RWPE2 (cell line): Measurements from ENCODE around the gene TMC6.

Experiments
- ATAC-seq: fragments of 200-7000 bp; cut with Tn5 transposase; 3 replicates; pipeline ENCODE4 v1.9.1; 2021; ENCODE audit warnings: low read depth
- DNase-seq: peaks from one replicate; pipeline ENCODE4 v3.0.0-alpha.2; 2020; ENCODE audit warnings: low spot score
- H3K27ac ChIP-seq: fragments of 450-650 bp; 2 replicates; pipeline ENCODE4 v1.5.1; 2017; ENCODE audit warnings: mild to moderate bottlenecking; ENCODE audit not compliant: poor library complexity, severe bottlenecking
- H3K27me3 ChIP-seq: fragments of 250-450 bp; sonication (Bioruptor Pico); 2 replicates; pipeline ENCODE4 v1.5.1; 2021; ENCODE audit warnings: mild to moderate bottlenecking, moderate library complexity; ENCODE audit not compliant: insufficient read depth, poor library complexity, severe bottlenecking
- H3K36me3 ChIP-seq: fragments of 250-450 bp; sonication (Bioruptor Pico); 2 replicates; pipeline ENCODE4 v1.5.1; 2020; ENCODE audit warnings: low read depth, mild to moderate bottlenecking, moderate library complexity
- H3K4me1 ChIP-seq: fragments of 250-450 bp; sonication (Bioruptor Pico); 2 replicates; pipeline ENCODE4 v1.5.1; 2021; ENCODE audit warnings: mild to moderate bottlenecking, moderate library complexity; ENCODE audit not compliant: insufficient read depth, poor library complexity, severe bottlenecking
- H3K4me3 ChIP-seq: fragments of 250-450 bp; sonication (Bioruptor Pico); 2 replicates; pipeline ENCODE4 v1.5.1; 2021; ENCODE audit warnings: mild to moderate bottlenecking, moderate library complexity; ENCODE audit not compliant: severe bottlenecking
- H3K9me3 ChIP-seq: fragments of 250-450 bp; sonication (Bioruptor Pico); 2 replicates; pipeline ENCODE4 v1.5.1; 2021; ENCODE audit warnings: mild to moderate bottlenecking, moderate library complexity; ENCODE audit not compliant: severe bottlenecking
- CTCF ChIP-seq: fragments of 450-650 bp; IDR thresholded peaks from one replicate; pipeline ENCODE4 v1.5.1; 2017; ENCODE audit warnings: mild to moderate bottlenecking, moderate library complexity; ENCODE audit not compliant: poor library complexity, severe bottlenecking

Gene TMC6, protein sequence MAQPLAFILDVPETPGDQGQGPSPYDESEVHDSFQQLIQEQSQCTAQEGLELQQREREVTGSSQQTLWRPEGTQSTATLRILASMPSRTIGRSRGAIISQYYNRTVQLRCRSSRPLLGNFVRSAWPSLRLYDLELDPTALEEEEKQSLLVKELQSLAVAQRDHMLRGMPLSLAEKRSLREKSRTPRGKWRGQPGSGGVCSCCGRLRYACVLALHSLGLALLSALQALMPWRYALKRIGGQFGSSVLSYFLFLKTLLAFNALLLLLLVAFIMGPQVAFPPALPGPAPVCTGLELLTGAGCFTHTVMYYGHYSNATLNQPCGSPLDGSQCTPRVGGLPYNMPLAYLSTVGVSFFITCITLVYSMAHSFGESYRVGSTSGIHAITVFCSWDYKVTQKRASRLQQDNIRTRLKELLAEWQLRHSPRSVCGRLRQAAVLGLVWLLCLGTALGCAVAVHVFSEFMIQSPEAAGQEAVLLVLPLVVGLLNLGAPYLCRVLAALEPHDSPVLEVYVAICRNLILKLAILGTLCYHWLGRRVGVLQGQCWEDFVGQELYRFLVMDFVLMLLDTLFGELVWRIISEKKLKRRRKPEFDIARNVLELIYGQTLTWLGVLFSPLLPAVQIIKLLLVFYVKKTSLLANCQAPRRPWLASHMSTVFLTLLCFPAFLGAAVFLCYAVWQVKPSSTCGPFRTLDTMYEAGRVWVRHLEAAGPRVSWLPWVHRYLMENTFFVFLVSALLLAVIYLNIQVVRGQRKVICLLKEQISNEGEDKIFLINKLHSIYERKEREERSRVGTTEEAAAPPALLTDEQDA

GRCh38 chr17:78128551-78129350, at the start of gene TMC6:
TSS of gene TMC6 (minus strand) at chr17:78128755. CDS start at chr17:78126832, 1,923 bp downstream.
- peak; percentile 65 for ATAC-seq
- Histone ChIP-seq H3K4me3 (peak within 1 kb of the TSS; percentile 62), H3K4me1 (peaks cover 11% of the 10 kb centered on the region), H3K27me3 (no peaks in the 10 kb centered on the region), H3K27ac (peak within 1 kb of the TSS; percentile 51), H3K36me3 (peaks cover 11% of the 10 kb centered on the region; the same call in 1 of the 2 replicates), H3K9me3 (no peaks in the 10 kb centered on the region)
- TF ChIP-seq CTCF = no peak
- no peak for DNase-seq

- Histone ChIP-seq H3K27me3 (no peaks in the 10 kb centered on the region), H3K36me3 (peaks cover 86% of the 10 kb centered on the region), H3K27ac (no peak overlapping the region), H3K9me3 (no peaks in the 10 kb centered on the region), H3K4me1 (peaks cover 7% of the 10 kb centered on the region), H3K4me3 (no peak overlapping the region)
- ATAC-seq (peak; percentile 49), DNase-seq (no peak)
- peak; percentile 86 for TF ChIP-seq CTCF
These were observed 48.0 kb upstream of the TMC6 start for GRCh38 chr17:78176548-78177025.

DNA sequence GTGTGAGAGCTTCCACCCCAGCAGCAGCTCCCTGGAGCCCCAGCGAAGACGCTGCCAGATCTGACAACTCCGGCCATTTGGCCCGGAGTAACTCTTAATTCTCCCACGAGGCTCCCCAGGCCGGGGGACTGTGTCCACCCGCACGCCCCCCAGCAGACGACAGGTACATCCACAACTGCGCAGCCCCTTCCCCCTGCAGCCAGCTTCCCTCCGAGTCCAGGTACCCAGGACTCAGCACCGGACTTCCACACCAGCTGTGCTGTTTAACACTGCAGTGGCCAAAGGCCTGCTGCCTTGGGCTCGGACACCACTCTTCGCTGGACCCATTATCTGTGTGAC, 47.1 kb upstream of the TMC6 start:
- Histone ChIP-seq H3K36me3 (peaks cover 90% of the 10 kb centered on the region), H3K9me3 (no peaks in the 10 kb centered on the region), H3K27me3 (no peaks in the 10 kb centered on the region), H3K27ac (no peak overlapping the region), H3K4me3 (no peak overlapping the region), H3K4me1 (peaks cover 7% of the 10 kb centered on the region)
- DNase-seq (no peak), ATAC-seq (no peak)
- TF ChIP-seq CTCF = no peak

DNA sequence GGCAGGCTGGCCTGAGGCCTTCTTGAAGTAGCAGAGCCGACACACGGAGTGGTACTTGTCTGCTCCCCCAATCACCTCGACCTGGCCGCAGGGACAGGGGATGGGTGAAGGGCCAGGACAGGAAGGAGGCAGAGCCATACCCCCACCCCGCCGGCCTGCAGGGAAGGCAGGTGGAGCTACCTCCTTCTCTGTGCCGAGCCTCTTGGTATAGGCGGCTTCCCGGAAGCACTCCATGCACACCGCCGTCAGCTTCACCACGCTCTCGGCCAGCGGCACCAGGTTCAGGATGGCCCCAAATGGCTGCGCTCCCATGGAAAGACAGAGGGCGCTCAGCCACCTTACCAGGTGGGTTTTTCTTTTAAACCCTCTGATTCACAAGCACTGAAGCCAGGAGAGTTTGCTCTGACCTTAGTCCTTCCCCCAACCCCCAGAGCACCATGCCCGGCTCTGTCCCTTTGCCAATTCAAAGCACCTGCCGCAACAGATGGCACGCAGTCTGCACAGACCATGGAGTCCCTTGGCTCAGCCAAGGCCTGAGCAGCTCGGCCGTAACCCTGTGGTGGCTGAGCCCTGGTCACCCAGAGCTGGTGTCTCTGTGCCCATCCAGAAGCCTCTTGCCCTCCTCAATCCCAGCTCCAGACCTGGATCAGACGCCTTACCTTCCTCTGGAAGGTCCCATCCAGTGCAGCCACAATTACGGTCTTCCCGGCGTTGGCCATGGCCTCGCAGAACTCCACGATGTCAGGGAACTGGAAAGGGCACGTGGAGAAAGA, 46.5 kb upstream of the TMC6 start:
- Histone ChIP-seq H3K27ac (peak overlapping the region; percentile 12), H3K36me3 (peaks cover 86% of the 10 kb centered on the region), H3K4me3 (no peak overlapping the region), H3K4me1 (peaks cover 7% of the 10 kb centered on the region), H3K9me3 (no peaks in the 10 kb centered on the region), H3K27me3 (no peaks in the 10 kb centered on the region)
- DNase-seq (no peak), ATAC-seq (no peak)
- TF ChIP-seq CTCF = peak; percentile 22
